Central memory CD8-positive, alpha-beta T cell (primary cell): ENCODE results near the gene OTP.

Experiments used
- ATAC-seq: fragments of 150-1000 bp; cut with Tn5 transposase; replicated peaks from 2 replicates; pipeline ENCODE4 v1.10.0; 2022; ENCODE audit warnings: mild to moderate bottlenecking, moderate FRiP score, moderate number of reproducible peaks; ENCODE audit not compliant: poor library complexity, severe bottlenecking; ENCODE audit errors: extremely low read depth
- DNase-seq, 2 donors: peaks; one replicate each; pipeline ENCODE4 v3.0.0; 2021; ENCODE audit warnings: low spot score in 2 of 2
- H3K27ac Mint-ChIP-seq: one replicate; pipeline ENCODE4 v1.8.0; 2022; ENCODE audit warnings: low read depth, mild to moderate bottlenecking, moderate library complexity, mixed read lengths
- H3K27me3 Mint-ChIP-seq: one replicate; pipeline ENCODE4 v1.8.0; 2022; ENCODE audit warnings: mixed read lengths
- H3K36me3 Mint-ChIP-seq: one replicate; pipeline ENCODE4 v1.8.0; 2022; ENCODE audit warnings: mild to moderate bottlenecking, moderate library complexity, mixed read lengths; ENCODE audit not compliant: insufficient read depth
- H3K4me1 Mint-ChIP-seq: one replicate; pipeline ENCODE4 v1.8.0; 2022; ENCODE audit warnings: mixed read lengths
- H3K4me3 Mint-ChIP-seq: one replicate; pipeline ENCODE4 v1.8.0; 2022; ENCODE audit warnings: mild to moderate bottlenecking, moderate library complexity, mixed read lengths
- H3K9me3 Mint-ChIP-seq: one replicate; pipeline ENCODE4 v1.8.0; 2022; ENCODE audit warnings: mixed read lengths

The OTP gene

GRCh38 chr5:77644371-77645157 is 6.1 kb upstream of the OTP start:
- Mint-ChIP-seq H3K4me1 (peaks cover 22% of the 10 kb centered on the region), H3K27me3 (peaks cover 96% of the 10 kb centered on the region), H3K27ac (no peak overlapping the region), H3K36me3 (peaks cover 19% of the 10 kb centered on the region), H3K4me3 (peak overlapping the region; percentile 56), H3K9me3 (no peaks in the 10 kb centered on the region)
- DNase-seq (no peak), ATAC-seq (no peak)

GRCh38 chr5:77643654-77644370 is 5.3 kb upstream of the OTP start:
- peaks cover 96% of the 10 kb centered on the region for H3K27me3 Mint-ChIP-seq
- DNase-seq = no peak
- no peak overlapping the region for H3K27ac Mint-ChIP-seq
- H3K4me1 Mint-ChIP-seq = peaks cover 22% of the 10 kb centered on the region
- no peaks in the 10 kb centered on the region for H3K9me3 Mint-ChIP-seq
- no peak overlapping the region for H3K4me3 Mint-ChIP-seq
- ATAC-seq = no peak
- peaks cover 19% of the 10 kb centered on the region for H3K36me3 Mint-ChIP-seq

GRCh38 chr5:77642738-77643653 is 4.5 kb upstream of the OTP start:
- H3K27me3 Mint-ChIP-seq = peaks cover 93% of the 10 kb centered on the region
- H3K4me3 Mint-ChIP-seq = no peak overlapping the region
- no peaks in the 10 kb centered on the region for H3K9me3 Mint-ChIP-seq
- peaks cover 19% of the 10 kb centered on the region for H3K36me3 Mint-ChIP-seq
- no peak overlapping the region for H3K27ac Mint-ChIP-seq
- DNase-seq (no peak), ATAC-seq (no peak)
- H3K4me1 Mint-ChIP-seq = peaks cover 23% of the 10 kb centered on the region

GRCh38 chr5:77641963-77642737 is 3.6 kb upstream of the OTP start:
- H3K9me3 Mint-ChIP-seq = no peaks in the 10 kb centered on the region
- ATAC-seq (no peak), DNase-seq (no peak)
- no peak overlapping the region for H3K27ac Mint-ChIP-seq
- H3K27me3 Mint-ChIP-seq = peaks cover 93% of the 10 kb centered on the region
- no peak overlapping the region for H3K4me3 Mint-ChIP-seq
- H3K36me3 Mint-ChIP-seq = peaks cover 23% of the 10 kb centered on the region
- H3K4me1 Mint-ChIP-seq = peaks cover 32% of the 10 kb centered on the region

GRCh38 chr5:77641397-77641943 is 3.0 kb upstream of the OTP start:
- peaks cover 93% of the 10 kb centered on the region for H3K27me3 Mint-ChIP-seq
- H3K4me1 Mint-ChIP-seq = peaks cover 32% of the 10 kb centered on the region
- DNase-seq (no peak), ATAC-seq (no peak)
- no peaks in the 10 kb centered on the region for H3K9me3 Mint-ChIP-seq
- no peak overlapping the region for H3K4me3 Mint-ChIP-seq
- peaks cover 23% of the 10 kb centered on the region for H3K36me3 Mint-ChIP-seq
- no peak overlapping the region for H3K27ac Mint-ChIP-seq

GRCh38 chr5:77640589-77641396 is 2.3 kb upstream of the OTP start:
- Mint-ChIP-seq H3K36me3 (peaks cover 23% of the 10 kb centered on the region), H3K27me3 (peaks cover 93% of the 10 kb centered on the region), H3K4me1 (peaks cover 32% of the 10 kb centered on the region), H3K9me3 (no peaks in the 10 kb centered on the region), H3K4me3 (no peak overlapping the region), H3K27ac (no peak overlapping the region)
- ATAC-seq = no peak
- DNase-seq = no peak

GRCh38 chr5:77638763-77639671 is 504 bp upstream of the OTP start:
- Mint-ChIP-seq H3K4me3 (no peak overlapping the region), H3K27me3 (peaks cover 84% of the 10 kb centered on the region), H3K27ac (no peak overlapping the region), H3K36me3 (peaks cover 18% of the 10 kb centered on the region), H3K4me1 (peaks cover 21% of the 10 kb centered on the region), H3K9me3 (no peaks in the 10 kb centered on the region)
- ATAC-seq (no peak), DNase-seq (no peak)

- no peak for ATAC-seq
- H3K27me3 Mint-ChIP-seq = peaks cover 84% of the 10 kb centered on the region
- H3K27ac Mint-ChIP-seq = no peak overlapping the region
- H3K4me3 Mint-ChIP-seq = peak overlapping the region; percentile 15
- peaks cover 22% of the 10 kb centered on the region for H3K36me3 Mint-ChIP-seq
- DNase-seq = no peak
- H3K4me1 Mint-ChIP-seq = peaks cover 22% of the 10 kb centered on the region
- H3K9me3 Mint-ChIP-seq = peaks cover 9% of the 10 kb centered on the region
These were observed 1.1 kb downstream of the OTP start for GRCh38 chr5:77637170-77637997.

- ATAC-seq (no peak), DNase-seq (no peak)
- H3K9me3 Mint-ChIP-seq = peaks cover 9% of the 10 kb centered on the region
- peaks cover 84% of the 10 kb centered on the region for H3K27me3 Mint-ChIP-seq
- no peak overlapping the region for H3K4me3 Mint-ChIP-seq
- no peak overlapping the region for H3K27ac Mint-ChIP-seq
- H3K36me3 Mint-ChIP-seq = peaks cover 22% of the 10 kb centered on the region
- peaks cover 23% of the 10 kb centered on the region for H3K4me1 Mint-ChIP-seq
These were observed 1.8 kb downstream of the OTP start for GRCh38 chr5:77636641-77637169.
